T-helper 22 cell (primary cell): Measurements from ENCODE around the gene EPB41.
"Not testable (repeated sequence)": the region's sequence is repeated elsewhere in the genome, so short reads cannot be mapped to it uniquely, and the experiment has no call there.

ENCODE experiments used
- DNase-seq: peaks from one replicate; pipeline ENCODE4 v3.0.0-alpha.2; 2020; ENCODE audit warnings: low read depth

EPB41 gene

DNA sequence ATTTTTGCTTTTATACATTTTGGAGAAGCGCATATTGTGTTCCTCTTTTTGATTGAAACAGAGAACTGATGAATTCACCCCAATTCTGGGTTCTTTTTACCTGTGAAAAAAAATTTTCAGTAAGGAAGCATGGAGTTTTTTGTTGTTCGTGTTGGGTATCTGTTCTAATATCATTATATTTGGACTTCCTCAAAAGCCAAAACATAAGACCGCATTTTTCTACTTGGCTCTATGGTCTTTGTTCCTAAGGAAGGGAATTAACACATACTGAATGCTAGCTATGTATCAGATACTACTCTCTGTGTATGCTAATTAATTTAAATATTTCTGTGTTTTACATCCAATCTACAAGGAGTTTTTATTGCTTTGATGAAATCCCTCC is 12.9 kb downstream of the EPB41 start:
- no peak for DNase-seq

DNA sequence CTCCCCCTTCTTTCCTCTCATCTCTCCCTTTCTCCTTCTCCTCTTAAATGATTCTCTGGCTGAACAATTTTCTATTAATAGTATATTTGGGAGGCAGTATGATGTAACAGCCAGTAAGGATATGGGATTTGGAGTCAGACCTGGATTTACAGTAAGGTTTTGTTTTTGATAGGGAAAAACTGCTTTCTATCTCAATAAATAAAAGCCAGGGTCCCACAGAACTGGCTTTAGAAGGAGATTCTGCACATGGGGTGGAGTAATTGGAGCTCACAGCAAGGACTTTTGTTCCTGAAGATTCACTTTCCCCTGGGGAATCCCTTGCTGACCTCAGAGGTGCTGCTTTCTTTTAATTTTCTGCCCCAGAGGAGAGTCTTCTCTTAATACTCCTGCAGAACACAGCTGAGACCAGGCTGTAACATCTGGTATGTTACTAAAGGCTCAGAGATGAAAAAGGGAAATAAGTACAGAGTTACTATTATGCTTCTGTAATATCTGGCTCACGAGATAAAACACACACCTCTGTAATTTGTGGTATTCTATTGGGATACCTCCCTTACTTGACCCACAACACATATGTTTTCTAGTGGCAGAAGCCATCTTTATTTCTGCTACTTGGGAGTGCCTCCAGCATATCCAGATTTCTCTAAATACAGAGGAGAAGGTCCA is 13.4 kb downstream of the EPB41 start:
- DNase-seq = no peak

DNA sequence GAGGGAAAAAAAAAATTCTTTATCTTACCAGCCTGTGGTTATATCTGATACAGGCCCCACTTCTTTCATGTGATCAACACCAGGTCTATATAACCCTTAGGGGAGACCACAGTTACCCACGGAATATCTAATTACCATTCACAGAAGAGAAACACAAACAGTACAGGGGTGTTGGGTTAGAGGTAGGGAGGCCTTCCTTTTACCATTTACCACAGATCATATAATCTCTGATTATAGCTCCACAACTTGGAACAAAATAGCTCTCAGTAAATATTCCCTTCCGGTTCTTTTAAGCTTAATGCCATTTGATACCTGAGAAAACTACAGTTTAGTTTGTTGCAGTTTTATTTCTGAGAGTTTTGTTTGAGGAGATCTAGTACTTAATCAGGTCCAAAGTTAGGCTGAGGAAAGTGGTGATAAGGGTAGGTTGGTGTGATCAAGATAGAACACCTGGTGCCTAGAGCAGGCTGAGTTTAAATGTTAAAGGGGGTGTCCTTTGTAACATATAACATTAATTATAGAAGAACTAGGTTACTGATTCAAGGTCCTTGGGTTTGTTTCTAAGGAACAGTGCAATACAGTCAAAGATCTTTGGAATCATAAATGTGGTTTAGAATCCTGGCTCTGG is 14.1 kb downstream of the EPB41 start:
- no peak for DNase-seq

DNA sequence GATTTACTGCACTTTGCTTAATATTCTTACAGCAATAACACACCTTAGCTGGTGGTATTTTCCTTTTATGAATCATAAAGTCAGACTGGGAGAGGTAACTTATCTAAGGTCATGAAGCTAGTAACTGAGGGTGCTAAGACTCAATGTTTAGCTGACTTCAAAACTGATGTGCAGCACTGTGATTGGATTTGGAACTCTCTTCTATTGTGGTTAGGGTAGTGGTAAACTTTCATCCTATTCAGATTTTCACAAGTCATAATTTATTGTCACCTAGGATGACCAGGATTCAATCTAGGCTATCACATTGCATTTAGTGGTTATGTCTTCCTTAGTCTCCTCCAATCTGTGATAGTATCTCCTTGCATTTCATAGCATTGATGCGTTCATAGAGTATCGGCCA is 18.9 kb downstream of the EPB41 start:
- no peak for DNase-seq

DNA sequence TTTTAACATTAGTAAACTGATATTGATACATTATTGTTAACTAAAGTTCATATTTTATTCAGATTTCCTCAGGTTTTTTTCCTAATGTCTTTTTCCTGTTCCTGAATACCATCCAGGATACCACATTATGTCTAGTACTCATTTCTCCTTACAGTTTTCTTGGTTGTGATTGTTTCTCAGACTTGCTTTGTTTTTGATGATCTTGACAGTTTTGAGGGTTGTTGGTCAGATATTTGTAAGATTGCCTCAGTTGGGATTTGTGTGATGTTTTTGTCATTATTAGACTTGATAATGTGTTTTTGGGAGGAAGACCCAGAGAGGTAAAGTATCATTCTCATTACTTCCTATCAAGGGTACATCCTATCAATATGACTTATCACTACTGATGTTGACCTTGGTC is 19.5 kb downstream of the EPB41 start:
- no peak for DNase-seq

- no peak for DNase-seq
Observed at GRCh38 chr1:28934676-28935075, 20.3 kb downstream of the EPB41 start.

DNA sequence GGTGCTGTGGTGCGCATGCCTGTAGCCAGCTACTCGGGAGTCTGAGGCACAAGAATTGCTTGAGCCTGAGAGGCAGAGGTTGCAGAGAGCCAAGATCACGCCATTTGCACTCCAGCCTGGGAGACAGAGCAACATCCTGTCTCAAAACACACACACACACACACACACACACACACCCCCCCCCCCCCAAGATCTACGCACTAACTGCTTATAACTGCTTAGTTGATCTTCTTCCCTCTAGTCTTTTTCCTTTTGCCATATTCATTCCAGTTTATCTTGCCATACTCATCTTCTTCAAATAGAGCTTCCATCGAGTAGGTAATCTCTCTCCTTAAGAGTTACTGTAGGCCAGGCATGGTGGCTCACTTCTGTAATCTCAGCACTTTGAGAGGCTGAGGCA is 20.9 kb downstream of the EPB41 start:
- no peak for DNase-seq

DNA sequence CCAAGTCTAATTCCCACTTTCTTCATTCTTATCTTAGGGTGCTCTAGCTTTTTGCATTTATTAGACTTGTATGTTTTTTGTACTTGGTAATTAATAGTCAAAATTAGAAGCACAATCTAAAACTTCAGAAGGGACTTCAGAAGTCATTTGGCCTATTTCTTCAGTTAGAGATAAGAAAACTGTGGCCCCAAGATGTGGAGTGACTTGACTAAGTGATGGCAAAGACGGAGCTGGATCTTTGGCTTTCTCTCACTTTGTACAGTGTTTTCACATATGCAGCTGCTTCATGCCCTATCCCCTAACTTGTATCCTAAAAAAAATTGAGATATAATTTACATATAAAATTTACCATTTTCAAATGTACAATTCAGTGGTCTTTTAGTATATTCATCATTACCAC is 21.7 kb downstream of the EPB41 start:
- no peak for DNase-seq

GRCh38 chr1:28936528-28936927 is 22.2 kb downstream of the EPB41 start:
- no peak for DNase-seq

GRCh38 chr1:28943581-28943980 is 29.2 kb downstream of the EPB41 start:
- DNase-seq = not testable (repeated sequence)

DNA sequence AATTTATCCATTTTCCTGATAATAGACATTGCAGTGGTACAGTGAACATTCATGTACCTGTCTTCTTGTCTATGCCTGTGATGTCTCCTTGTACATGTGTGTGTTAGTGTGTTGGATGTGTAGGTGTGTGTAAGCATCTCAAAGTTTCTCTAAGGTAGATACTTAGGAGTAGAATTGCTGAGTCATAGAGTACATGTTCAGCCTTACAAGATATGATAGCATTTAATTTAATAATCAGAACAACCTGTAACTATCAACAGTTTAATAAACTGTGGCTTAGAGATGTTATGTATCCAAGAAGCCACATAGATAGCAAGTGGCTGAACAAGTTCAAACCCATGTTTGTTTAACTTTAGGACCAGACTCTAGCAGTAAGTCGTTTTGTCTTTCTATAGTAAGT is 35.6 kb downstream of the EPB41 start:
- no peak for DNase-seq

GRCh38 chr1:28950449-28950848 is 36.1 kb downstream of the EPB41 start:
- DNase-seq = no peak

DNA sequence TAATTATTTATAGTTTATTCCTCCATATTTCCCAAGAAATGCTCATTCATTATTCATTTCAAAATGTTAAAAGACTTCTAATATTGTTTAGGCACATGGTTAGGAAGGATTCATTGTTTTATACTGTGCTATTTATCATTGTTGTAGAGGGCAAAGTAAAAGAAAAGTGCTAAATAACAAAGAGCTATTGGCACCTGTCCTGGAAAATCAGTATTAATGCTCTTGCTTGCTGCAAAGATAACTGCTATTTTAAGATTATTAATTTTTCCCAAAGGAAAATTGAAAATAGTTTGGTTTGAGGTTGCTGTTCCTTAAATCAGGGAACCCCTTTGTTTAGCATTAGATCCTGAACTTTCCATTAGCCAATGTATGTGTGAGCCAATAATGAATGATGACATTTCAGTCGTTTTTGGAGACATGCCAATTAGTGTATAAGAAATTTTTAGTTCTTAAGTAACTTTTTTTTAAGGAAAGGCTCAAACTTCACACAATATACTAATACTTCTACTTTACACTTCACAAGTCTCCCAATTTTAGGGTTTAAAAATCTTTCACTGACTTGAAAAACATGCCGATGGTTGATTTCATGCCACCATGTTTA is 39.9 kb downstream of the EPB41 start:
- DNase-seq = no peak

DNA sequence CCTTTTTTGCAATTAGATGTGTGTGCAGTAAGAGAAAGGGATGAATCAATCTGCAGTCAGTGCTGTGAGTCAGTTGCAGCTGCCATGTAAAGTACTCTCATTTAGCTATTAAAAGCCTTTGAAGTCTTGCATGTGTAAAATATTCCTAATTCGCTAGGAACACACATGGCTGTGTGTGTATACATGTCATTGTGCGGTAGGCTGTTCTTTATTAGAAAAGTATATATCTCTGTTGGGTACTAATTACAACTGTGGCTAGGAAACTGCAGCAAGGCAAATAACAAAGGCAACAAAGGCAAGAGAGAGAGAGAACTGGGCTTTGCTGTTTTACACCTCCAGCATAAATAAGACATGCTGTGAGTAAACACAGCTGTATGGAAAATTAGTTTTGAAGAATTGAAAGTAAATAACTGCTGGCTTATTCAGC is 41.7 kb downstream of the EPB41 start:
- DNase-seq = no peak

DNA sequence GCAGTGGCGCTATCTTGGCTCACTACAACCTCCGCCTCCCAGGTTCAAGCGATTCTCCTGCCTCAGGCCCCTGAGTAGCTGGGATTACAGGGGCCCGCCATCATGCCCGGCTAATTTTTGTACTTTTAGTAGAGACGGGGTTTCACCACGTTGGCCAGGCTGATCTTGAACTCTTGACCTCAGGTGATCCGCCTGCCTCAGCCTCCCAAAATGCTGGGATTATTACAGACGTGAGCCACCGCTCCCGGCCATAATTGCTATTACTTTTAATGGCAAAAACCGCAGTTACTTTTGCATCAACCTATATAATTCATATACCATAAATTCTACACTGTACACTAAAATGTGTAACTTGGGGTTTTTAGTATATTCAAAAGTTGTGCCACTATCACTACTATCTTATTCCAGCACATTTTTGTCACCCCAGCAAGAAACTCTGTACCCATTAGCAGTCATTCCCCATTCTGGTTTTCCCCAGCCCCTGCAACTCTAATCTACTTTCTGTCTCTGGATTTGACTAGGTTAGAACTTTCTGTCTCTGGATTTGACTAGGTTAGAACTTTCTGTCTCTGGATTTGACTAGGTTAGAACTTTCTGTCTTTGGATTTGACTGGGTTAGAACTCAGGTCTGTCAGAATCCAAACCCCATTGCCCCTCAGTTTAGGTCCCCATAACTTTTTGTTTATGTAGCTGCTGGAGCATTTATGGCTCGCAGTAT is 47.9 kb downstream of the EPB41 start:
- not testable (repeated sequence) for DNase-seq

DNA sequence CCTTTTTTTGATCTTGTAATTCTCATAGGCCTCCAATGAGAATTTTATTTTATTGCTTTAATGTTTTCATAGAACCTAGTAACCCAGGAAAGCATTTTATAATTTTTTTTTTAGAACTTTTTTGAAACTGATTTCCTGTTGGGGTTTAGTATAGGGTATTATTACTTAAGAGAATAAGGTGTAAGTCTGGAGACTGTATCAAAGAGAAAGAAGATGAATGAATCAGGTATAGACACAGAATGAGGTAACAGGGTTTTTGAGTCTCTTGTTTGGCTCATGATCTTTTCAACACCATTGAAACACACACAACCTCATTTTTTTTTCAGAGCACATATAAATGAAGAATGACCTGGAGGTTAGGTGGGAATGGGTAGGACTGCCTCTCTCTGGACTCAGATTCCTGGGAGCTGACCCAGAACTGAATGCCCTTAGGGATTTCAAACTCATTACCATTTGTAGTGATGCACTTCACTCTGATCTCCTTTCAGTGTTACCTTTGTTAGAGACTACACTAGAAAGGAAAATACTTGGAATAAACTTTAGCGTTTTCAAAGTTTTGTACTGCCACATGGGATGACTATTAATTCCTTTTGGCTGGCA is 51.0 kb downstream of the EPB41 start:
- no peak for DNase-seq

DNA sequence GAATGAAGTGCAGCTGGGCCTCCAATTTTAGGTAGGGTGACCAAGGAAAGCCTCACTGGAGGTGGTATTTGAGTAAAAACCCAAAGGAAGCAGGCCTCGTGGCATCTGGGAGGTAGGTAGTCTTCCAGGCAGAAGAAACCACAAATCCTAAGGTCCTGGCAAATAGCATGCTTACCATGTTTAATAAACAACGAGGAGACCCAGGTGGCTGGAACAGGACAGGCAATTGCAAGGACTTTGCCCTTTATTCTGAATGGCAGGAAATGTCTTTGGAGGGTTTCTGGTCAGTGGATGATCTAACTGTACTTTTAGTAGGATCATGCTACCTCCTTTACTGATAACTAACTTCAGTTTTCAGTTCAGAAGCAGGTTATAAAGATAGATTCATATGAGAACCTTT is 52.2 kb downstream of the EPB41 start:
- DNase-seq = no peak

- no peak for DNase-seq
Observed at GRCh38 chr1:28971980-28972771, 57.8 kb downstream of the EPB41 start.

GRCh38 chr1:28973596-28974421 is 59.4 kb downstream of the EPB41 start:
- no peak for DNase-seq

DNA sequence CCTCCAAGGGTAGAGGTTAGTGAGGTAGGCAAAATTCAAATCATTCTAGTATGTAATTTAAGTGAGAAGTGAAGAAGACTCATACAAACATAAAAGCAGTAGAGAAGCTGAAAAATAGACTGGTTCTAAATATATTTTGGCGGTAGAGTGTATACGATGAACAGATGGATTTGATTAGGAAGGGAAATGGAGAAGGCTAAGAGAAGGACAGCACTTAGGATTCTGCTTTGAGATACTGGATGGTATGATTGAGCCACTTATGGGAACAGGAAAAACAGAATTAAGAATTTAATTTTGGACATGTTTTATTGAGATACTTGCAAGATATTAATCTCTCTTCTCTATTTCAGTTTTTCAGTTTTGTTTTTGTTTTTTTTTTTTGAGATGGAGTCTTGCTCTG is 60.1 kb downstream of the EPB41 start:
- DNase-seq = no peak

DNA sequence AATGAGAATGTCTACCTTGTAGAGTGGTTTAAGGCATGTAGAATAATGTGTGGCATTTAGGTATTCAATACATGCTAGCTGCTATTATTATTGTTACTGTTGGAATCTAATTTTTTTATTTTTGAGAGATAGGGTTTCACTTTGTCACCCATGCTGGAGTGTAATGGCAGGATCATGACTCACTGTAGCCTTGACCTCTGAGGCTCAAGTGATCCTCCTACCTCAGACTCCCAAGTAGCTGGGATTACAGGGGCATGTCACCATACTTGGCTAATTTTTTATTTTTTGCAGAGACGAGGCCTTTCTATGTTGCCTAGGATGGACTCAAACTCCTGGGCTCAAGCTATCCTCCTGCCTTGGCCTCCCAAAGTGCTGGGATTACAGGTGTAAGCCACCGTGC is 61.9 kb downstream of the EPB41 start:
- no peak for DNase-seq
